HepG2 (cell line): Measurements from ENCODE around the gene WDR20. TPM values are rescaled to one million over a fixed set of nuclear protein-coding genes. Genes with fewer than 3 reads are reported as not detected.

ENCODE experiments used
- CREB1 ChIP-seq, 2 experiments: fragments of 450-650 bp in 1 of 2; IDR thresholded peaks; 2 replicates each; pipeline ENCODE4 v1.6.1; 2016 to 2017; ENCODE audit warnings: control low read depth in 1 of 2, mild to moderate bottlenecking in 1 of 2, missing compliant biosample characterization in 1 of 2, missing genetic modification characterization in 1 of 2
- FOXA1 ChIP-seq, 2 experiments: fragments of 450-650 bp in 1 of 2; sonication (generic) in 1 of 2; formaldehyde crosslinking in 1 of 2; IDR thresholded peaks; 2 replicates each; pipeline versions ENCODE4 v1.4.0 to v1.6.1; 2016 to 2020; ENCODE audit warnings: missing genetic modification reagents in 1 of 2
- FOXK1 ChIP-seq: sonication (generic); formaldehyde crosslinking; IDR thresholded peaks from 2 replicates; pipeline ENCODE4 v1.4.0; 2020; ENCODE audit warnings: low read depth, missing genetic modification reagents, borderline replicate concordance
- SATB2 ChIP-seq: sonication (generic); formaldehyde crosslinking; IDR thresholded peaks from 2 replicates; pipeline ENCODE4 v1.5.0; 2020; ENCODE audit warnings: missing genetic modification reagents
- SOX13 ChIP-seq, 3 experiments: fragments of 450-650 bp in 1 of 3; sonication (generic) in 1 of 3; formaldehyde crosslinking in 1 of 3; IDR thresholded peaks in 2 of 3; conservative IDR thresholded peaks in 1 of 3; 2 replicates each; pipeline versions ENCODE4 v1.5.0 to v1.6.1; 2016 to 2020; ENCODE audit warnings: antibody characterized with exemption in 1 of 3, mild to moderate bottlenecking in 1 of 3, missing compliant biosample characterization in 1 of 3, missing genetic modification reagents in 1 of 3, moderate library complexity in 1 of 3
- SP5 ChIP-seq: IDR thresholded peaks from 2 replicates; pipeline ENCODE4 v1.6.1; 2016; ENCODE audit warnings: low read depth, borderline replicate concordance
- YY1 ChIP-seq: IDR thresholded peaks from 2 replicates; pipeline ENCODE4 v1.6.1; 2011; ENCODE audit warnings: low read length, low read depth, moderate library complexity, mild to moderate bottlenecking; ENCODE audit not compliant: insufficient read depth, insufficient replicate concordance
- ZNF234 ChIP-seq: sonication (generic); formaldehyde crosslinking; conservative IDR thresholded peaks from 2 replicates; pipeline ENCODE4 v1.5.1; 2020; ENCODE audit warnings: mild to moderate bottlenecking, missing genetic modification reagents
- ZNF24 ChIP-seq: fragments of 450-650 bp; IDR thresholded peaks from 2 replicates; pipeline ENCODE4 v1.6.1; 2017; ENCODE audit warnings: antibody characterized with exemption, mild to moderate bottlenecking
- ZNF501 ChIP-seq: sonication (generic); formaldehyde crosslinking; IDR thresholded peaks from 2 replicates; pipeline ENCODE4 v1.5.1; 2020; ENCODE audit warnings: mild to moderate bottlenecking, moderate library complexity, missing genetic modification reagents
- ZNF674 ChIP-seq: sonication (generic); formaldehyde crosslinking; IDR thresholded peaks from 2 replicates; pipeline ENCODE4 v1.5.0; 2020; ENCODE audit warnings: low read depth, mild to moderate bottlenecking, missing genetic modification reagents
- ZNF703 ChIP-seq: sonication (generic); formaldehyde crosslinking; IDR thresholded peaks from 2 replicates; pipeline ENCODE4 v1.5.1; 2020; ENCODE audit warnings: missing genetic modification reagents, mild to moderate bottlenecking, moderate library complexity, borderline replicate concordance
- ZSCAN9 ChIP-seq: IDR thresholded peaks from 2 replicates; pipeline ENCODE4 v1.6.1; 2016; ENCODE audit warnings: borderline replicate concordance
- polyA plus RNA-seq, 8 experiments: library from polyadenylated mRNA; depleted of rRNA in 3 of 8; stranded (reverse) in 7 of 8; unstranded in 1 of 8; fragments of >200 nt; fragmentation: Illumina TruSeq in 4 of 8; extraction: Trizol in 4 of 8; gene quantifications; 2 replicates each; pipeline versions ENCODE4 v1.2.1 to v1.2.3, GENCODE V29; 2011 to 2016; ENCODE audit warnings: low read depth in 4 of 8, missing spikeins in 1 of 8, mixed read lengths in 1 of 8; ENCODE audit not compliant: insufficient read depth in 1 of 8
- total RNA-seq, 5 experiments: library from RNA; depleted of rRNA; stranded (reverse); fragments of >200 nt; fragmentation: Illumina TruSeq; extraction: Trizol; gene quantifications; 2 replicates each; pipeline ENCODE4 v1.2.3, GENCODE V29; 2016; ENCODE audit warnings: low read depth in 1 of 5
- TF ChIP-seq, protein P1 (sequence below): sonication (generic); formaldehyde crosslinking; IDR thresholded peaks from 2 replicates; pipeline ENCODE4 v1.5.0; 2020; ENCODE audit warnings: mild to moderate bottlenecking, missing genetic modification reagents, borderline replicate concordance
- TF ChIP-seq, protein P2 (sequence below): IDR thresholded peaks from 2 replicates; pipeline ENCODE4 v1.6.1; 2012; ENCODE audit warnings: low read depth, low read length, improper control_type of control experiment
- TF ChIP-seq, protein P3 (sequence below): sonication (generic); formaldehyde crosslinking; IDR thresholded peaks from 2 replicates; pipeline ENCODE4 v1.4.0; 2020; ENCODE audit warnings: mild to moderate bottlenecking, missing genetic modification reagents
- TF ChIP-seq, protein P4 (sequence below): sonication (generic); formaldehyde crosslinking; IDR thresholded peaks from 2 replicates; pipeline ENCODE4 v1.8.0; 2022; ENCODE audit warnings: low read depth, missing genetic modification reagents
- TF ChIP-seq, protein P5 (sequence below): sonication (generic); formaldehyde crosslinking; IDR thresholded peaks from 2 replicates; pipeline ENCODE4 v1.9.0; 2021; ENCODE audit warnings: missing genetic modification reagents, borderline replicate concordance

WDR20 gene
- total and polyA plus RNA-seq, 2 of the 13 experiments (the other 11 are each of a cell fraction or from before 2014, with no cell fraction given) = 10.4 to 23.2 TPM

DNA sequence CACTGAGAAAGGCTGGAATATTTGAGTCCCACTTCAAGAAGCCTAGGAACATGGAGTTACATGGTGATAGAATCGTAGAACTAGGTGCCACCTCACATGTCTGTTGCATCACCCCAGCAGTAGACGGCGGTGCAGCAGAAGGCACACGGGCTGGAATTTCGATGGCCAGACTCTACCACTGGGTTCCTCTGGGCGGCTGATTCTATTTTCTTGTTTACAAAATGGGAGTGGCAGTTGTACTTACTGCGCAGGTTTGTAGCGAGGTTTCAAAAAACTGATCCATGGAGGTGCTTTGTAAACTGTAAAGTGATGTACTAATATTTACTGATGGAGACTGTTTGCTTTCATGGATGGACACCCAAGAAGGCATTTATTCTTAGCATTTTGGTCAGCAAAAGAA, 45.7 kb downstream of the WDR20 start (continued):
- TF ChIP-seq YY1 (peak; percentile 54), ZNF501 (no peak), ZNF674 (no peak), ZNF24 (no peak), SP5 (CRISPR knock-in tag) (peak; percentile 95), FOXK1 (CRISPR knock-in tag) (peak; percentile 44; the same call in 1 of the 2 replicates), FOXA1 (IDR thresholded peaks at IDR 0.05) (peak; percentile 26; the same call in 1 of the 2 replicates), FOXA1 (CRISPR knock-in tag; IDR thresholded peaks at IDR 0.05) (peak; percentile 79), ZSCAN9 (no peak), SOX13 (IDR thresholded peaks at IDR 0.05) (no peak), SOX13 (CRISPR knock-in tag; conservative IDR thresholded peaks at IDR 0.05 in 1 of 2, IDR thresholded peaks at IDR 0.05 in 1 of 2) (peak in 1 of 2 experiments; percentile 65; a peak in 2 of 4 replicates), ZNF703 (CRISPR knock-in tag) (no peak), SATB2 (CRISPR knock-in tag) (peak; percentile 37; the same call in 1 of the 2 replicates), CREB1 (IDR thresholded peaks at IDR 0.05) (no peak), CREB1 (CRISPR knock-in tag; IDR thresholded peaks at IDR 0.05) (no peak), ZNF234 (CRISPR knock-in tag) (no peak)
- TF ChIP-seq, protein P1, sequence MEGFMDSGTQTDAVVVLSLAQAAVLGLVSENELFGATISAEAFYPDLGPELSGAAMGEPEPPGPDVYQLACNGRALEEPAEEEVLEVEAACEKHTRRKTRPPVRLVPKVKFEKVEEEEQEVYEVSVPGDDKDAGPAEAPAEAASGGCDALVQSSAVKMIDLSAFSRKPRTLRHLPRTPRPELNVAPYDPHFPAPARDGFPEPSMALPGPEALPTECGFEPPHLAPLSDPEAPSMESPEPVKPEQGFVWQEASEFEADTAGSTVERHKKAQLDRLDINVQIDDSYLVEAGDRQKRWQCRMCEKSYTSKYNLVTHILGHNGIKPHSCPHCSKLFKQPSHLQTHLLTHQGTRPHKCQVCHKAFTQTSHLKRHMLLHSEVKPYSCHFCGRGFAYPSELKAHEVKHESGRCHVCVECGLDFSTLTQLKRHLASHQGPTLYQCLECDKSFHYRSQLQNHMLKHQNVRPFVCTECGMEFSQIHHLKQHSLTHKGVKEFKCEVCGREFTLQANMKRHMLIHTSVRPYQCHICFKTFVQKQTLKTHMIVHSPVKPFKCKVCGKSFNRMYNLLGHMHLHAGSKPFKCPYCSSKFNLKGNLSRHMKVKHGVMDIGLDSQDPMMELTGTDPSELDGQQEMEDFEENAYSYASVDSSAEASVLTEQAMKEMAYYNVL = no peak
- TF ChIP-seq, protein P2, sequence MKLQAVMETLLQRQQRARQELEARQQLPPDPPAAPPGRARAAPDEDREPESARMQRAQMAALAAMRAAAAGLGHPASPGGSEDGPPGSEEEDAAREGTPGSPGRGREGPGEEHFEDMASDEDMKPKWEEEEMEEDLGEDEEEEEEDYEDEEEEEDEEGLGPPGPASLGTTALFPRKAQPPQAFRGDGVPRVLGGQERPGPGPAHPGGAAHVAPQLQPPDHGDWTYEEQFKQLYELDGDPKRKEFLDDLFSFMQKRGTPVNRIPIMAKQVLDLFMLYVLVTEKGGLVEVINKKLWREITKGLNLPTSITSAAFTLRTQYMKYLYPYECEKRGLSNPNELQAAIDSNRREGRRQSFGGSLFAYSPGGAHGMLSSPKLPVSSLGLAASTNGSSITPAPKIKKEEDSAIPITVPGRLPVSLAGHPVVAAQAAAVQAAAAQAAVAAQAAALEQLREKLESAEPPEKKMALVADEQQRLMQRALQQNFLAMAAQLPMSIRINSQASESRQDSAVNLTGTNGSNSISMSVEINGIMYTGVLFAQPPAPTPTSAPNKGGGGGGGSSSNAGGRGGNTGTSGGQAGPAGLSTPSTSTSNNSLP = no peak
- TF ChIP-seq, protein P3, sequence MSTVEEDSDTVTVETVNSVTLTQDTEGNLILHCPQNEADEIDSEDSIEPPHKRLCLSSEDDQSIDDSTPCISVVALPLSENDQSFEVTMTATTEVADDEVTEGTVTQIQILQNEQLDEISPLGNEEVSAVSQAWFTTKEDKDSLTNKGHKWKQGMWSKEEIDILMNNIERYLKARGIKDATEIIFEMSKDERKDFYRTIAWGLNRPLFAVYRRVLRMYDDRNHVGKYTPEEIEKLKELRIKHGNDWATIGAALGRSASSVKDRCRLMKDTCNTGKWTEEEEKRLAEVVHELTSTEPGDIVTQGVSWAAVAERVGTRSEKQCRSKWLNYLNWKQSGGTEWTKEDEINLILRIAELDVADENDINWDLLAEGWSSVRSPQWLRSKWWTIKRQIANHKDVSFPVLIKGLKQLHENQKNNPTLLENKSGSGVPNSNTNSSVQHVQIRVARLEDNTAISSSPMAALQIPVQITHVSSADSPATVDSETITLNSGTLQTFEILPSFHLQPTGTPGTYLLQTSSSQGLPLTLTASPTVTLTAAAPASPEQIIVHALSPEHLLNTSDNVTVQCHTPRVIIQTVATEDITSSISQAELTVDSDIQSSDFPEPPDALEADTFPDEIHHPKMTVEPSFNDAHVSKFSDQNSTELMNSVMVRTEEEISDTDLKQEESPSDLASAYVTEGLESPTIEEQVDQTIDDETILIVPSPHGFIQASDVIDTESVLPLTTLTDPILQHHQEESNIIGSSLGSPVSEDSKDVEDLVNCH (CRISPR knock-in tag) = no peak
- TF ChIP-seq, protein P4, sequence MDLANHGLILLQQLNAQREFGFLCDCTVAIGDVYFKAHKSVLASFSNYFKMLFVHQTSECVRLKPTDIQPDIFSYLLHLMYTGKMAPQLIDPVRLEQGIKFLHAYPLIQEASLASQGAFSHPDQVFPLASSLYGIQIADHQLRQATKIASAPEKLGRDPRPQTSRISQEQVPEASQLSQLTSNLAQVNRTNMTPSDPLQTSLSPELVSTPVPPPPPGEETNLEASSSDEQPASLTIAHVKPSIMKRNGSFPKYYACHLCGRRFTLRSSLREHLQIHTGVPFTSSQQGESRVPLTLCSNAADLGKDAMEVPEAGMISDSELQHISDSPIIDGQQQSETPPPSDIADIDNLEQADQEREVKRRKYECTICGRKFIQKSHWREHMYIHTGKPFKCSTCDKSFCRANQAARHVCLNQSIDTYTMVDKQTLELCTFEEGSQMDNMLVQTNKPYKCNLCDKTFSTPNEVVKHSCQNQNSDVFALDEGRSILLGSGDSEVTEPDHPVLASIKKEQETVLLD (CRISPR knock-in tag) = no peak
- TF ChIP-seq, protein P5, sequence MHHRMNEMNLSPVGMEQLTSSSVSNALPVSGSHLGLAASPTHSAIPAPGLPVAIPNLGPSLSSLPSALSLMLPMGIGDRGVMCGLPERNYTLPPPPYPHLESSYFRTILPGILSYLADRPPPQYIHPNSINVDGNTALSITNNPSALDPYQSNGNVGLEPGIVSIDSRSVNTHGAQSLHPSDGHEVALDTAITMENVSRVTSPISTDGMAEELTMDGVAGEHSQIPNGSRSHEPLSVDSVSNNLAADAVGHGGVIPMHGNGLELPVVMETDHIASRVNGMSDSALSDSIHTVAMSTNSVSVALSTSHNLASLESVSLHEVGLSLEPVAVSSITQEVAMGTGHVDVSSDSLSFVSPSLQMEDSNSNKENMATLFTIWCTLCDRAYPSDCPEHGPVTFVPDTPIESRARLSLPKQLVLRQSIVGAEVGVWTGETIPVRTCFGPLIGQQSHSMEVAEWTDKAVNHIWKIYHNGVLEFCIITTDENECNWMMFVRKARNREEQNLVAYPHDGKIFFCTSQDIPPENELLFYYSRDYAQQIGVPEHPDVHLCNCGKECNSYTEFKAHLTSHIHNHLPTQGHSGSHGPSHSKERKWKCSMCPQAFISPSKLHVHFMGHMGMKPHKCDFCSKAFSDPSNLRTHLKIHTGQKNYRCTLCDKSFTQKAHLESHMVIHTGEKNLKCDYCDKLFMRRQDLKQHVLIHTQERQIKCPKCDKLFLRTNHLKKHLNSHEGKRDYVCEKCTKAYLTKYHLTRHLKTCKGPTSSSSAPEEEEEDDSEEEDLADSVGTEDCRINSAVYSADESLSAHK (CRISPR knock-in tag) = no peak
